ENCODE measurements around the gene POLR1B. TPM values are rescaled to one million over a fixed set of nuclear protein-coding genes. Genes with fewer than 3 reads are reported as not detected.

The POLR1B gene
- total RNA-seq, 1 experiment from 2014 or later, result 83.6 TPM

GRCh38 chr2:112547333-112547732 is 5.1 kb downstream of the POLR1B start:
- H3K9me3 Mint-ChIP-seq, result no peaks in the 10 kb centered on the region
- DNase-seq, result no peak
- no peak overlapping the region for H2BK15ac ChIP-seq (ENCODE audit: low read depth, low read length)
- H3K4me3 Mint-ChIP-seq, result no peak overlapping the region
- no peak overlapping the region for H3K14ac ChIP-seq (ENCODE audit: insufficient read depth, low read length)
- H3K9me3 ChIP-seq (ENCODE audit: control insufficient read depth, low read depth, low read length), result no peaks in the 10 kb centered on the region
- H3K4ac ChIP-seq (ENCODE audit: low read depth, low read length), result no peak overlapping the region
- no peak overlapping the region for H3K4me2 ChIP-seq (ENCODE audit: insufficient read depth, insufficient read length, low read length)
- H3K4me1 ChIP-seq (ENCODE audit: insufficient read depth, low read length), result no peaks in the 10 kb centered on the region
- H4K5ac ChIP-seq (ENCODE audit: insufficient read length, low read depth, low read length), result no peak overlapping the region
- H3K79me1 ChIP-seq (ENCODE audit: insufficient read depth, low read depth, low read length, poor library complexity, severe bottlenecking), result peaks cover 5% of the 10 kb centered on the region
- H3K4me1 Mint-ChIP-seq, result peaks cover 0 to 2% of the 10 kb centered on the region in 2 experiments; a peak in 1 of 4 replicates
- H3K36me3 Mint-ChIP-seq (ENCODE audit: insufficient read depth in 1 of 3, low read depth in 3 of 3), result peaks cover 43 to 51% (median 49%) of the 10 kb centered on the region in 3 experiments; a peak in 6 of 7 replicates
- no peaks in the 10 kb centered on the region for H3K27me3 ChIP-seq (ENCODE audit: insufficient read depth, low read length)
- no peak overlapping the region for H3K56ac ChIP-seq (ENCODE audit: insufficient read length, low read depth, low read length)
- H4K91ac ChIP-seq (ENCODE audit: insufficient read length, low read depth, low read length), result no peak overlapping the region
- no peak overlapping the region for H2AFZ ChIP-seq (ENCODE audit: low read length)
- no CpG with 5 or more reads among the region's 4 CpGs for WGBS (ENCODE audit: extremely low coverage, insufficient read length, low lambda C conversion rate)
- no peak overlapping the region for H3K9ac ChIP-seq (ENCODE audit: extremely low read depth, insufficient read length, low read length)
- no peak overlapping the region for H3K27ac Mint-ChIP-seq
- H2BK20ac ChIP-seq (ENCODE audit: low read depth, low read length, poor library complexity, severe bottlenecking), result no peak overlapping the region
- H2BK120ac ChIP-seq (ENCODE audit: low read depth, low read length, poor library complexity, severe bottlenecking), result no peak overlapping the region
- no peak overlapping the region for H2BK5ac ChIP-seq (ENCODE audit: insufficient read length, low read length)
- peaks cover 21% of the 10 kb centered on the region for H3K79me2 ChIP-seq (ENCODE audit: insufficient read depth, low read length)
- TF ChIP-seq CTCF (conservative IDR thresholded peaks at IDR 0.05), result no peak
- peaks cover 4% of the 10 kb centered on the region for H3K23me2 ChIP-seq (ENCODE audit: insufficient read length, low read depth, low read length, poor library complexity, severe bottlenecking)
- no peak overlapping the region for H2BK12ac ChIP-seq (ENCODE audit: insufficient read length, low read depth, low read length)
- H4K20me1 ChIP-seq (ENCODE audit: control insufficient read depth, insufficient read depth, insufficient read length), result no peaks in the 10 kb centered on the region
- H3K23ac ChIP-seq (ENCODE audit: insufficient read length, low read depth, low read length), result no peak overlapping the region
- H3T11ph ChIP-seq (ENCODE audit: low read length), result no peak overlapping the region
- no peak overlapping the region for H2AK5ac ChIP-seq (ENCODE audit: insufficient read length, low read length)
- no peak overlapping the region for H3K18ac ChIP-seq (ENCODE audit: insufficient read length, low read depth, low read length)
- H3K27me3 Mint-ChIP-seq (ENCODE audit: low read depth), result no peaks in the 10 kb centered on the region
- H3K27ac ChIP-seq (ENCODE audit: insufficient read length, low read depth, low read length), result no peak overlapping the region
- H4K8ac ChIP-seq (replicated peaks; ENCODE audit: insufficient read length, low read depth, low read length), result no peak overlapping the region

All from H9 (cell line).